Measurements from ENCODE around the gene UVRAG.

Gene UVRAG

DNA sequence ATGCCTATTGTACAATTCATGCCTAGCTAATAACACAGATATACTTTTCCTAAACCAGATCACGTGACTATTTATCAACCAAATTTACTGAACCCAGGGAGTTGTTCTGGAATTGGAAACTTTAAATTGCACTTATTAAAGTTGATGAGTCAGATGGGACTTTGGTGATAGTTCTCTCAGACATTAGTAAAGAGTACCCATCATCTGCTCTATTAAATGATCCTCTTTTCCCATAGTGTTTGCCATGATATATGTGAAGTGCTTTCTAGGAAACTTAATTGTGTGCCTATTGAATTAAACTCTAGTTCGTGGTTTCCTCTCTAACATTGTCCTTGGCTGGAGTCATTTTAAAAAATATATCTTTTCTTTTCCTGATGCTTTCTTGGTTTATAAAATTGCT, 99.0 kb downstream of the UVRAG start:
- TF ChIP-seq EGR1 (IDR thresholded peaks at IDR 0.05), result no peak
- TF ChIP-seq NFIC (IDR thresholded peaks at IDR 0.05), result no peak
- TF ChIP-seq TCF12 (IDR thresholded peaks at IDR 0.05; ENCODE audit: low read depth), result no peak
- TF ChIP-seq RAD21 (IDR thresholded peaks at IDR 0.05; ENCODE audit: low read depth), result no peak
- no peak for TF ChIP-seq FOXM1 (IDR thresholded peaks at IDR 0.05; ENCODE audit: borderline replicate concordance, low read depth)
- TF ChIP-seq USF1 (IDR thresholded peaks at IDR 0.05), result no peak
- no peak for TF ChIP-seq CREB1 (IDR thresholded peaks at IDR 0.05; ENCODE audit: low read depth)
- TF ChIP-seq EP300 (IDR thresholded peaks at IDR 0.05; ENCODE audit: borderline replicate concordance), result no peak
- TF ChIP-seq, protein P1, sequence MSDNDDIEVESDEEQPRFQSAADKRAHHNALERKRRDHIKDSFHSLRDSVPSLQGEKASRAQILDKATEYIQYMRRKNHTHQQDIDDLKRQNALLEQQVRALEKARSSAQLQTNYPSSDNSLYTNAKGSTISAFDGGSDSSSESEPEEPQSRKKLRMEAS (IDR thresholded peaks at IDR 0.05), result no peak
- no peak for TF ChIP-seq YY1 (IDR thresholded peaks at IDR 0.05; ENCODE audit: low read depth)
- TF ChIP-seq, protein P2, sequence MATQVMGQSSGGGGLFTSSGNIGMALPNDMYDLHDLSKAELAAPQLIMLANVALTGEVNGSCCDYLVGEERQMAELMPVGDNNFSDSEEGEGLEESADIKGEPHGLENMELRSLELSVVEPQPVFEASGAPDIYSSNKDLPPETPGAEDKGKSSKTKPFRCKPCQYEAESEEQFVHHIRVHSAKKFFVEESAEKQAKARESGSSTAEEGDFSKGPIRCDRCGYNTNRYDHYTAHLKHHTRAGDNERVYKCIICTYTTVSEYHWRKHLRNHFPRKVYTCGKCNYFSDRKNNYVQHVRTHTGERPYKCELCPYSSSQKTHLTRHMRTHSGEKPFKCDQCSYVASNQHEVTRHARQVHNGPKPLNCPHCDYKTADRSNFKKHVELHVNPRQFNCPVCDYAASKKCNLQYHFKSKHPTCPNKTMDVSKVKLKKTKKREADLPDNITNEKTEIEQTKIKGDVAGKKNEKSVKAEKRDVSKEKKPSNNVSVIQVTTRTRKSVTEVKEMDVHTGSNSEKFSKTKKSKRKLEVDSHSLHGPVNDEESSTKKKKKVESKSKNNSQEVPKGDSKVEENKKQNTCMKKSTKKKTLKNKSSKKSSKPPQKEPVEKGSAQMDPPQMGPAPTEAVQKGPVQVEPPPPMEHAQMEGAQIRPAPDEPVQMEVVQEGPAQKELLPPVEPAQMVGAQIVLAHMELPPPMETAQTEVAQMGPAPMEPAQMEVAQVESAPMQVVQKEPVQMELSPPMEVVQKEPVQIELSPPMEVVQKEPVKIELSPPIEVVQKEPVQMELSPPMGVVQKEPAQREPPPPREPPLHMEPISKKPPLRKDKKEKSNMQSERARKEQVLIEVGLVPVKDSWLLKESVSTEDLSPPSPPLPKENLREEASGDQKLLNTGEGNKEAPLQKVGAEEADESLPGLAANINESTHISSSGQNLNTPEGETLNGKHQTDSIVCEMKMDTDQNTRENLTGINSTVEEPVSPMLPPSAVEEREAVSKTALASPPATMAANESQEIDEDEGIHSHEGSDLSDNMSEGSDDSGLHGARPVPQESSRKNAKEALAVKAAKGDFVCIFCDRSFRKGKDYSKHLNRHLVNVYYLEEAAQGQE (IDR thresholded peaks at IDR 0.05; ENCODE audit: low read depth), result no peak
- TF ChIP-seq TAF1 (IDR thresholded peaks at IDR 0.05; ENCODE audit: low read depth), result no peak
- no peak for TF ChIP-seq TEAD4 (IDR thresholded peaks at IDR 0.05)
- no peak for TF ChIP-seq CEBPB (IDR thresholded peaks at IDR 0.05)
- no peak for TF ChIP-seq ZBTB7A (IDR thresholded peaks at IDR 0.05; ENCODE audit: low read depth)

DNA sequence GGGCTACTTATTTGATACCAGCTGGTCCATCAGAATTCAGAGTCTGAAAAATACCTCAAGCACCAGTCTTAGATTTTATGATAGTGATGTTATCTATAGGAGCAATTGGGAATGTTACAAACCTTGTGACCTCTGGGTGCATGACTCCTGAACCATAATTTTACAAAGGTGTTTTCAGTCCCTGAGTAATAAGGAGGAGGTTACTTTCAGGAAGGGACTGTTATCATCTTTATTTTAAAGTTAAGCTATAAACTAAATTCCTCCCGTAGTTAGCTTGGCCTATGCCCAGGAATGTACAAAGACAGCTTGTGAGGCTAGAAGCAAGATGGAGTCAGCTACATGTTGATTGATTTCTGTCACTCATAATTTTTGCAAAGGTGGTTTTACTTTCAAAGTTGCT, 101.9 kb downstream of the UVRAG start:
- TF ChIP-seq FOXM1 (IDR thresholded peaks at IDR 0.05; ENCODE audit: borderline replicate concordance, low read depth) (no peak), EGR1 (IDR thresholded peaks at IDR 0.05) (no peak), USF1 (IDR thresholded peaks at IDR 0.05) (no peak)

DNA sequence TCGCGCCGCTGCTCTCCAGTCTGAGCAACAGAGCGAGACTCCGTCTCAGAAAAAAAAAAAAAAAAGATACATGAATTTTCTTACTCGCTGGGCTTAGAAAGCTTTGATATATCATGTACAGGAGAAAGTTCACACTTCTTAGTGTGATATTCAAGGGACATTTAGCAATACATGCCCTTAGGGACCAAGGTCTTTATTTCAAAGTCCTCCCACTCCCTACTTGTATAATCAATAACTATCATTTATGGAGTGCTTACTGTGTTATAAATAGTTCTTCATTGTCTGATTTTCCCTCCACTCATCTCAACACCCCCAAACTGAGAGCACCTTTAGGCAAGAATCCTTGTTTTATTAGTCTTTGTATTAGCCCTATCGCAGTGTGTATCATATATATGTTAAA, 103.3 kb downstream of the UVRAG start:
- no peak for TF ChIP-seq EGR1 (IDR thresholded peaks at IDR 0.05)
- no peak for TF ChIP-seq ZBTB7A (IDR thresholded peaks at IDR 0.05; ENCODE audit: low read depth)
- TF ChIP-seq, protein P2 (IDR thresholded peaks at IDR 0.05; ENCODE audit: low read depth), result no peak
- TF ChIP-seq EP300 (IDR thresholded peaks at IDR 0.05; ENCODE audit: borderline replicate concordance), result no peak
- TF ChIP-seq, protein P1 (IDR thresholded peaks at IDR 0.05), result no peak
- no peak for TF ChIP-seq NFIC (IDR thresholded peaks at IDR 0.05)
- no peak for TF ChIP-seq CREB1 (IDR thresholded peaks at IDR 0.05; ENCODE audit: low read depth)
- no peak for TF ChIP-seq TAF1 (IDR thresholded peaks at IDR 0.05; ENCODE audit: low read depth)
- TF ChIP-seq CEBPB (IDR thresholded peaks at IDR 0.05), result no peak
- no peak for TF ChIP-seq RAD21 (IDR thresholded peaks at IDR 0.05; ENCODE audit: low read depth)
- TF ChIP-seq TCF12 (IDR thresholded peaks at IDR 0.05; ENCODE audit: low read depth), result no peak
- no peak for TF ChIP-seq FOXM1 (IDR thresholded peaks at IDR 0.05; ENCODE audit: borderline replicate concordance, low read depth)
- TF ChIP-seq USF1 (IDR thresholded peaks at IDR 0.05), result no peak
- TF ChIP-seq TEAD4 (IDR thresholded peaks at IDR 0.05), result no peak
- no peak for TF ChIP-seq YY1 (IDR thresholded peaks at IDR 0.05; ENCODE audit: low read depth)

GRCh38 chr11:75919525-75919924, 104.5 kb downstream of the UVRAG start:
- TF ChIP-seq CEBPB (IDR thresholded peaks at IDR 0.05), result no peak
- no peak for TF ChIP-seq USF1 (IDR thresholded peaks at IDR 0.05)
- no peak for TF ChIP-seq YY1 (IDR thresholded peaks at IDR 0.05; ENCODE audit: low read depth)

DNA sequence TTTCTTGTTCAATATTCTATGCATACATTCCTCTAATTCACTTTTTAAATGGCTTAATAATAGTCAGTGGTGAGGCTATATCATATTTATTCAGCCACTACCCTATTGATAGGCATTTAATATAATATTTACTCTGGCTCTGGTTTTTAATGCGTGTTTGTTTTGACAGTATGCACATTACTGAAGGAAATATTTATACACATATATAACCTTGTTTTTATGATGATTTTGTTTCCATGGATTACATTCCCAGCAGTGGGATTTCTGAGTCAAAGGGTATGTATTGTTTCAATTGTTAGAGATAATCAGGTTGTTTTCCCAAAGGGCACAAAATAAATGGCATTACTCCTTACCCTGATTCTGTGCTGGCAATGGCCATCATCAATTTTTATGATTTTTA, 105.8 kb downstream of the UVRAG start:
- TF ChIP-seq FOXM1 (IDR thresholded peaks at IDR 0.05; ENCODE audit: borderline replicate concordance, low read depth), result no peak
- no peak for TF ChIP-seq ZBTB7A (IDR thresholded peaks at IDR 0.05; ENCODE audit: low read depth)
- TF ChIP-seq TEAD4 (IDR thresholded peaks at IDR 0.05), result no peak
- TF ChIP-seq, protein P2 (IDR thresholded peaks at IDR 0.05; ENCODE audit: low read depth), result no peak
- TF ChIP-seq CEBPB (IDR thresholded peaks at IDR 0.05), result no peak
- TF ChIP-seq, protein P1 (IDR thresholded peaks at IDR 0.05), result no peak

All from Ishikawa (cell line).